Amniotic stem cell (primary cell): ENCODE data around the gene MARS1.
"Not testable (repeated sequence)": the region's sequence is repeated elsewhere in the genome, so short reads cannot be mapped to it uniquely, and the experiment has no call there.

Experiments used
- DNase-seq: peaks from one replicate; lab custom pipeline; 2025; lab: John Stamatoyannopoulos, UW

MARS1 gene

DNA sequence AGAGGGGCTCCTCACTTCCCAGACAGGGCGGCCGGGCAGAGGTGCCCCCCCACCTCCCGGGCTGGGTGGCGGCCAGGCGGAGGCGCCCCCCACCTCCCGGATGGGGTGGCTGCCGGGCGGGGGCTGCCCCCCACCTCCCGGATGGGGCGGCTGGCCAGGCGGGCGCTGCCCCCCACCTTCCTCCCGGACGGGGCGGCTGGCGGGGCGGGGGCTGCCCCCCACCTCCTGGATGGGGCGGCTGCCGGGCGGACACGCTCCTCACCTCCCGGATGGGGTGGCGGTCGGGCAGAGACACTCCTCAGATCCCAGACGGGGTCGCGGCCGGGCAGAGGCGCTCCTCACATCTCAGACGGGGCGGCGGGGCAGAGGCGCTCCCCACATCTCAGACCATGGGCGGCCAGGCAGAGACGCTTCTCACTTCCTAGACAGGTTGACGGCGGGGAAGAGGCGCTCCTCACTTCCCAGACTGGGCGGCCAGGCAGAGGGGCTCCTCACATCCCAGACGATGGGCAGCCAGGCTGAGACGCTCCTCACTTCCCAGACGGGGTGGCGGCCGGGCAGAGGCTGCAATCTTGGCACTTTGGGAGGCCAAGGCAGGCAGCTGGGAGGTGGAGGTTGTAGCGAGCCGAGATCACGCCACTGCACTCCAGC is 7.3 kb downstream of the MARS1 start:
- DNase-seq, result not testable (repeated sequence)

DNA sequence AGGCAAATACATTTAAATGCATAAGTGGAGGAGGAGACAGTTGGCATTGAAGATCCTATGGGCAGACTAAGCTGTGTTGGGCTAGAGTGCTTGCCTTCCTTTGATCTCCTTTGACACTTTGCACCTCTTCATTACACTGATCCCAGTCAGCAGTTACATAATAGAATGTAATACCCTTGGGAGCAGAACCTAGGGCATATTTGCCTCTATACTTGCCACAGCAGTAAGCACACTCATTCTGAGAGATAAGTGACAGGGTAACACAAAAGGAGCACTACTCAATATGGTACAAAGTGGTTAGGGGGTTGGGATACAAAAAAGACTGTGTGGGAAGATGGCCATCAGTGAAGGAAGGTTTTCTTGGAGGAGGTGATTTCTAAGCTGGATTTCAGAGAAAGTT is 9.0 kb downstream of the MARS1 start:
- DNase-seq, result no peak

DNA sequence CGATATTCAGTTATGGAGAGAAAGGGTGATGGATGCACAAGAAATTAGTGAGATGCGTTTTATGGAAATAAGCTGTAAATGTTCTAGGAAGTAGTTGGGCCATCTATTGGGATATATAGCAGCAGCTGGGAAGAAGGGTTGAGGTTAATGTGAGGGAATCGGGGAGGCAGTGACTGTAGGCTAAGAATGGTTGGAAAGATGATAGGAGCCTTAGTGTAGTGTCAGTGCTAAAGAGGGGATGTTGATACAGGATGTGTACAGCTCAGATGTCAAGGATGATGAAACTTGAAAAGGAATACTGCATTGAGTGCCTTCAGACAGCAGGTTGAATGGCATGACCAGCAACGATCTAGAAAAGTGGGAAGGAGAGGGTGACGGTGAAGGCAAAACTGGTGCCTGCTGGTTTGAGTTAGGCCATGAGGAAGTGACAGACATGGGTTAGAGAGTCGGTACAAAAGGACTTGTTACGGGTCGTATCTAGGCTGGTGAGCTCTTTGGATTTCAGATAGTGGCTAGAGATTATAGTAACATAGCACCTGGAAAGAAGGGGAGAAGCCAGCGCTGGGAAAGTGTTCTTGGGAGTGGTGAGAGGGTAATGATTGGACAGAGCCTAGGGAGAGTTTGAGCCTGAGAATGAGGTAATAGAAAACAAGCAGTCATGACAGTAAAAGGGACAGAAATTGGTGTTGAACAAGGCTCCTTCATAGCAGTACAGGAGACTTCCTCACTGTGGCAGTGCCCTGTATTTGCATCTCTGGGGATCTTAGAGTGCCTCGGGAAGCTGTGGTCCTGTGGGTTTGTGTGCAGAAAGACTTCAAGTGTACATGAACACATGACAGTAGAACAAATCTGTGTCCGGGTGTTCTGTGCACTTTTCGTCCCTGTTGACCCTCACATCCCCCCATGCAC is 9.6 kb downstream of the MARS1 start:
- DNase-seq, result no peak

DNA sequence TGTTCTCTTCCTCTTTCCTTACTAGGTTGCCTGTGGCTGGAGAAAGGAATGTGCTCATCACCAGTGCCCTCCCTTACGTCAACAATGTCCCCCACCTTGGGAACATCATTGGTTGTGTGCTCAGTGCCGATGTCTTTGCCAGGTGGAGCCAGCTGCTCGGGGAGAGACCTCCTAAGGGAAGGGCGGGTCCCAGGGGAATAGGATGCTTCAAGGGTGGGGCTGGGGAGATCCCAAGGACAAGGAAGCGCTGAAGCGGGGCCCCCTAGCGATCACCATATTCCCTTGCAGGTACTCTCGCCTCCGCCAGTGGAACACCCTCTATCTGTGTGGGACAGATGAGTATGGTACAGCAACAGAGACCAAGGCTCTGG is 10.2 kb downstream of the MARS1 start:
- no peak for DNase-seq

DNA sequence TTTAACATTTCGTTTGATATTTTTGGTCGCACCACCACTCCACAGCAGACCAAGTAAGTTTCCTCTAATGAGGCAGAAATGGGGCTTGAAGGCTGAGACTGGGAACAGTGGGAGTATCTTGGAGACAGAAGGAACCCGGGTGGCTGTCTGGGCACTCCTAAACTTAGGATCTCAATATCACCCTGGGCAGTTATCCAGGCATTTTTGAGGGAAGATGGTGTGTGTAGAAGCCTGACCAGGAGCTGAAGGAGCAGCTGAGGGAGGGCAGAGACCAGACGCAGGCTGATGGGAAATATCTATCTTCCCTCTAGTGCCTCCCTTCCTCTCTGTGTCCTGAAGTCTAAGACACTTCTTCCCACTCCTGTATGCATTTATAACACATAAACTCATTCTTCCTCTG is 10.7 kb downstream of the MARS1 start:
- DNase-seq, result no peak

DNA sequence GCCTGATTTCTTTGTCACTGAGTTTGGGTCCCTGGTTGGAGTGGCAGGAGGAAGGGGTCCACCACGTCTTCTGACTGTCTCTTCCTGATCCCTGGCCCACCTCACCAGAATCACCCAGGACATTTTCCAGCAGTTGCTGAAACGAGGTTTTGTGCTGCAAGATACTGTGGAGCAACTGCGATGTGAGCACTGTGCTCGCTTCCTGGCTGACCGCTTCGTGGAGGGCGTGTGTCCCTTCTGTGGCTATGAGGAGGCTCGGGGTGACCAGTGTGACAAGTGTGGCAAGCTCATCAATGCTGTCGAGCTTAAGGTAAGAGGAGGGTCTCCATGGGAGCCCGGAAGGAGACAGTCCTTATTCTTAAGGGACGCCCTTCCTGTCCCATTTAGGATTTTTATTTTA is 12.3 kb downstream of the MARS1 start:
- no peak for DNase-seq

DNA sequence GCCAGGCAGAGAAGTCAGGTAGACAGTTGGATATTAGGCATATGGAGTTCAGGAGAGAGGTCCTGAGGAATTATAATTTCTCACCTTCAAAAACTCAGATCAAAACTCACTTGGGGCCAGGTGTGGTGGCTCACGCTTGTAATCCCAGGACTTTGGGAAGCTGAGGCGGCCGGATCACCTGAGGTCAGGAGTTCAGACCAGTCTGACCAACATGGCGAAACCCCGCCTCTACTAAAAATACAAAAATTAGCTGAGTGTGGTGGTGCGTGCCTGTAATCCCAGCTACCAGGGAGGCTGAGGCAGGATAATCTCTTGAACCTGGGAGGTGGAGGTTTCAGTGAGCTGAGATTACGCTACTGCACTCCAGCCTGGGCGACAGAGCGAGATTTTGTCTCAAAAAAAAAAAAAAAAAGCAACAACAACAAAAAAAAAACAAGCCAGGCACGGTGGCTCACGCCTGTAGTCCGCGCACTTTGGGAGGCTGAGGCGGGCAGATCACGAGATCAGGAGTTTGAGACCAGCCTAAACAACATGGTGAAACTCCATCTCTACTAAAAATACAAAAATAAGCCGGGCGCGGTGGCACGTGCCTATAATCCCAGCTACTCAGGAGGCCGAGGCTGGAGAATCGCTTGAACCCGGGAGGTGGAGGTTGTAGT is 14.6 kb downstream of the MARS1 start:
- DNase-seq, result not testable (repeated sequence)

DNA sequence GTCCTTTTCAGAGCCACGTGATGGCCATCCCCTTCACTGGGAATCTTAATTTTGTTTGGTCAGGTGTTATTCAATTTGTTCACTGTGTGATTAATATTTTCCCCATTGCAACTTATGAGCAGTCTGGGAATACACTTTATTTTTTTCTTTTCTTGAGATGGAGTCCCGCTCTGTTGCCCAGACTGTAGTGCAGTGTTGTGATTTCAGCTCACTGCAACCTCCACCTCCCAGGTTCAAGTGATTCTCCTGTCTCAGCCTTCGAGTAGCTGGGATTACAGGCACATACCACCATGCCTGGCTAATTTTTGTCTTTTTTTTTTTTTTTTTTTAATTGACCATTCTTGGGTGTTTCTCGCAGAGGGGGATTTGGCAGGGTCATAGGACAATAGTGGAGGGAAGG is 18.7 kb downstream of the MARS1 start:
- not testable (repeated sequence) for DNase-seq

DNA sequence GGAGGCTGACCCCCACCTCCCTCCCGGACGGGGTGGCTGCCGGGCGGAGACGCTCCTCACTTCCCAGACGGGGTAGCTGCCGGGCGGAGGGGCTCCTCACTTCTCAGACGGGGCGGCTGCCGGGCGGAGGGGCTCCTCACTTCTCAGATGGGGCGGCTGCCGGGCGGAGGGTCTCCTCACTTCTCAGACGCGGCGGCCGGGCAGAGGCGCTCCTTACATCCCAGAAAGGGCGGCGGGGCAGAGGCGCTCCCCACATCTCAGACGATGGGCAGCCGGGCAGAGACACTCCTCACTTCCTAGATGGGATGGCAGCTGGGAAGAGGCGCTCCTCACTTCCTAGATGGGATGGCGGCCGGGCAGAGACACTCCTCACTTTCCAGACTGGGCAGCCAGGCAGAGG is 19.9 kb downstream of the MARS1 start:
- not testable (repeated sequence) for DNase-seq

DNA sequence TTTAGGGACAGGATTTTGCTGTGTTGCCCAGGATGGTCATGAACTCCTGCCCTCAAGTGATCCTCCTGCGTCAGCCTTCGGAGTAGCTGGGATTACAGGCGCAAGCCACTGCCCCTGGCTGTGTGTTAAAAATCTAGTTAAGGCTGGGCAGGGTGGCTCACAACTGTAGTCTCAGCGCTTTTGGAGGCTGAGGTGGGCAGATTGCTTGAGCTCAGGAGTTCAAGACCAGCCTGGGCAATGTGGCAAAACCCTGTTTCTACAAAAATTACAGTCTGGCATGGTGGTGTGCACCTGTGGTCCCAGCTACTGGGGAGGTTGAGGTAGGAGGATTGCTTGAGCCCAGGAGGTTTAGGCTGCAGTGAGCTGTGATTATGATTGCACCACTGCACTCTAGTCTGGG is 23.3 kb downstream of the MARS1 start:
- no peak for DNase-seq

DNA sequence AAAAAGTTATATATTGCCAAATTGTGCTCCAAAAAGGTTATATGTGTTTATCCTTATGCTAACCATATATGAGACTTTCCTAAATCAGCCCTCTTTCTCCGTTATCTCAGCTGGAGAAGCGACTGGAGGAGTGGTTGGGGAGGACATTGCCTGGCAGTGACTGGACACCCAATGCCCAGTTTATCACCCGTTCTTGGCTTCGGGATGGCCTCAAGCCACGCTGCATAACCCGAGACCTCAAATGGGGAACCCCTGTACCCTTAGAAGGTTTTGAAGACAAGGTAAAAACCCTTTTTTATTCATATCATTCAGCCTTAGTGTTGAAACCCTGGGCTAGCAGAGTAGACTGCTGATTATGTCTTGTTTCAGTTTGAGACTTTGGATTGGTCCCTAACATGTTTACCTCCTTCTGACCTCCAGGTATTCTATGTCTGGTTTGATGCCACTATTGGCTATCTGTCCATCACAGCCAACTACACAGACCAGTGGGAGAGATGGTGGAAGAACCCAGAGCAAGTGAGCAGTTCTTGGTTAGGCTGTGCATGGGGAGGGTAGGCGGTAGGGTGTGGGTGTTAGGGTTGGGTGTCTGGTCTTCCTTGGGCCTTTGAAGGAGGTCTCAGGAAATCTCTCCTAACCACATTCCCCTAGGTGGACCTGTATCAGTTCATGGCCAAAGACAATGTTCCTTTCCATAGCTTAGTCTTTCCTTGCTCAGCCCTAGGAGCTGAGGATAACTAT is 23.9 kb downstream of the MARS1 start:
- DNase-seq, result no peak

DNA sequence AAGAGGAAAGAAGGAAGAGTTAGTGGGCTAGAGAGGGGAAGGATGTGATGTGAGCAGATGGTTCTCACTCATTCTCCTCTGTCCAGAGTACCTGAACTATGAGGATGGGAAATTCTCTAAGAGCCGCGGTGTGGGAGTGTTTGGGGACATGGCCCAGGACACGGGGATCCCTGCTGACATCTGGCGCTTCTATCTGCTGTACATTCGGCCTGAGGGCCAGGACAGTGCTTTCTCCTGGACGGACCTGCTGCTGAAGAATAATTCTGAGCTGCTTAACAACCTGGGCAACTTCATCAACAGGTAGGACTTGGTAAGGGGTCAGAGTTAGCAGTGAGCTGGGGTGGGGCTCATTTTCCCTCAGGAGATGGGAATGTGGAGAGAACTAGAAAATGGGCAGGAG is 24.8 kb downstream of the MARS1 start:
- no peak for DNase-seq

DNA sequence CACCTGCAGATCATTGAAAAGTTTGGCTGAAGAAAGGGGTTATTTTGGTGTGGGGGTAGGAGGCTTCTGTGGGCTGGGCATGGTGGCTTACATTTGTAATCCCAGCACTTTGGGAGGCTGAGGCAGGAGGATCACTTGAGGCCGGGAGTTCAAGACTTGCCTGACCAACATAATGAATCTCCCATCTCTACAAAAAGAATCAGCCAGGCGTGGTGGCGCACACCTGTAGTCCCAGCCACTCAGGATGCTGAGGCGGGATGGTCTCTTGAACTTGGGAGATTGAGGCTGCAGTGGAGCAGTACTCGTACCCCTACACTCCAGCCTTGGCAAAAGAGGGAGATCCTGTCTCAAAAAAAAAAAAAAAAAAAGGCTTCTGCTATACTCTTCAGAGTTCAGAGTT is 25.4 kb downstream of the MARS1 start:
- no peak for DNase-seq

DNA sequence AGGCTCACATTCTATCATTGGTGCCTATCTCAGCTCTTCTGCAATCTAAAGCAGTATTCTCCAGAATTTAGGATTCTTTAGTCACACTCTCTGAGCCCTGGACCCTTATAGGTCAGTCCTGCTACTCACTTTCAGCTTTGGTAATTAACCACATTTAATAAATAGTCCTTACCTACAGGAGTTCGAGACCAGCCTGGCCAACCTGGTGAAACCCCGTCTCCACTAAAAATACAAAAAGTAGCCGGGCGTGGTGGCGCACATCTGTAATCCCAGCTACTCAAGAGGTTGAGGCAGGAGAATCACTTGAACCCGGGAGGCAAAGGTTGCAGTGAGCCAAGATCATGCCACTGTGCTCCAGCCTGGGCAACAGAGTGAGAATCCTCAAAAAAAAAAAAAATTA is 25.8 kb downstream of the MARS1 start:
- DNase-seq, result not testable (repeated sequence)

DNA sequence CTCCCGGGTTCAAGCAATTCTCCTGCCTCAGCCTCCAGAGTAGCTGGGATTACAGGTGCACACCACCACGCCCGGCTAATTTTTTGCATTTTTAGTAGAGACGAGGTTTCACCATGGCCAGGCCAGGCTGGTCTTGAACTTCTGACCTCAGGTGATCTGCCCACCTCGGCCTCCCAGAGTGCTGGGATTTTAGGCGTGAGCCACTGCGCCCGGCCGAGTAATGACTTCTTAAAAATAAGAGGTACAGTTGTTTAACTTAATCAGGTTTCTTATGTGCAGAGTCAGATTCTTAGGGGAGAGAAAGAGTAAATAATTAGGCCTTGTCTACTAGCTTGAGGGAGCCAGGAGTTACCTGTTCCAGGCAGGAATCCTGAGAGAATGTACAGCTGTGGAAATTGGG is 26.4 kb downstream of the MARS1 start:
- DNase-seq, result not testable (repeated sequence)

DNA sequence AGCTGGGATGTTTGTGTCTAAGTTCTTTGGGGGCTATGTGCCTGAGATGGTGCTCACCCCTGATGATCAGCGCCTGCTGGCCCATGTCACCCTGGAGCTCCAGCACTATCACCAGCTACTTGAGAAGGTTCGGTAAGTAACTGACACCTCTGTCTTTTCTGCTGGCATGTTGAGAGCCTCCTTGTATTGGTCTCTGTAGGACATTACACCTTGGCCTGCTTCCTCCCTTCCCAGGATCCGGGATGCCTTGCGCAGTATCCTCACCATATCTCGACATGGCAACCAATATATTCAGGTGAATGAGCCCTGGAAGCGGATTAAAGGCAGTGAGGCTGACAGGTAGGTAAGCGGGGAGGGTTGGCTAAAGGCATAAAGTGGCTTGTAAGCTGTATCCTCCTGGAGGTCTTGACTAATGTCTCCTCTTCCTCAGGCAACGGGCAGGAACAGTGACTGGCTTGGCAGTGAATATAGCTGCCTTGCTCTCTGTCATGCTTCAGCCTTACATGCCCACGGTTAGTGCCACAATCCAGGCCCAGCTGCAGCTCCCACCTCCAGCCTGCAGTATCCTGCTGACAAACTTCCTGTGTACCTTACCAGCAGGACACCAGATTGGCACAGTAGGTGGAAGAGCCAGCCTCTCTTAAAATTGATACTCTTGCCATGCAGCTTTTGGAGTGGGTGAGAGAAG is 27.0 kb downstream of the MARS1 start:
- no peak for DNase-seq

DNA sequence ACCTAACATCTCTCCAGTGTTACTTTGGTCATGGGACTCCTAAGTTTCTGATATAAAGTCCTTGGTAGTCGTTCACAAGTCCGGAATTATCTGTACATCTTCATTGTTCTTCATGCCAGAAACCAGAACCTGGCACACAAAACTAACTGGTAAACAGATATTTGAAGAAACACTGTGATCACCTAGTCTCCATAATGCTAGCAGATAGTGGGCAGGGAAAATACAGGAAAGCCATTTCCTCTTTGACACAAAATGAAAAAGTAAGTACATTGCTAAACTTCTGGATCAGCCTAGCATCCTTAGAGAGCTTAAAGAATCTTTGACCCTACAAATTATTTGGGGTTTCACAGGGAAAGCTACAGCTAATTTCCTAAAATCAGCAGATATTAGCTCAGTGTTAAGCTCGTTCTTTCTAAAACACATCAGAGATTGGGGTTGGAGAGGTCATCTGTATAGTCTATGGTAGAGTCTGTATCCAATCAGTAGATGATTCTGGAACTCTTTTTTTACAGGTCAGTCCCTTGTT is 27.6 kb downstream of the MARS1 start:
- no peak for DNase-seq

DNA sequence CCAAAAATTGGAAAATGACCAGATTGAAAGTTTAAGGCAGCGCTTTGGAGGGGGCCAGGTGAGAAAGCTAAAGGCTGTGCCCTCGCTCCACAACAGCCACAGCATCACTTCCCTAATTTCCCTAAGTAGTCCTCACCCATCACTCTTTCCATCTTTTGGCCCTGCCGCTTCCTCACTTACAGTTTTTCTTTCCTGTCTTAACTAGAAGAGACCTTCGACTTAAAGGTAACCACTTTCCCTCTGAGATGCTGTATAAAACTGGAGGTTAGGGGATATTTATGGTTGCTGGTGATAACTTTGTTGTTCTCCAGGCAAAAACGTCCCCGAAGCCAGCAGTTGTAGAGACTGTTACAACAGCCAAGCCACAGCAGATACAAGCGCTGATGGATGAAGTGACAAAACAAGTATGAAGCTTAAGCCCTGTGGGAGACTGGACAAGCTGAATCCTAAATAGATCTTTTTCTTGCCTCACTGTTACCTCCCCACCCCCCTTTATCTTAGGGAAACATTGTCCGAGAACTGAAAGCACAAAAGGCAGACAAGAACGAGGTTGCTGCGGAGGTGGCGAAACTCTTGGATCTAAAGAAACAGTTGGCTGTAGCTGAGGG is 28.2 kb downstream of the MARS1 start:
- no peak for DNase-seq

DNA sequence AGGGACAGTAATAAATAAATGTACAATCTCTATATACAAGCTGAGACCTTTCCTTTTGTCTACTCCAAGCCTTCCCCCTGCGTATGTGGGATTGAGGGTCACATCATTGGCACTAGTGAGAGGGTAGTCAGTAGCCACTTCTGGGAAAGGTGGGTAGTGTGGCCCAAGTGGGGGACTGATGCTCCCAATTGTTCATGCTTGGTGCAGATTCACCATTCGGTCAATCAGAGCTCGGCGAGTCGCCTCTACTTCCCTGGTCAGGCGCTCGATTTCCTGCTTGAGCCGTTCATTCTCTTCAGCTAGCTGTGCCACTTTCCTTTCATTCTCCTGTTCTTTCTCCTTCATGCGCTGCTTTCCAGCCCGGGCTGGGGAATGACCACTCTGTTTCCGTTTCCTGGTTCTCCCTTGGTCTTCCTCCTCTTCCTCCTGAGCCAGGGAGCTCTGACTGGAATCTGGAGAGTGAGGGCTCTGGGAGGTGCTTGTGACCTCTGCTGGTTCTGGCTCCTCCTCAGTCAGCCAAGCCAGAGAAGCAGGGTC is 28.8 kb downstream of the MARS1 start:
- no peak for DNase-seq

DNA sequence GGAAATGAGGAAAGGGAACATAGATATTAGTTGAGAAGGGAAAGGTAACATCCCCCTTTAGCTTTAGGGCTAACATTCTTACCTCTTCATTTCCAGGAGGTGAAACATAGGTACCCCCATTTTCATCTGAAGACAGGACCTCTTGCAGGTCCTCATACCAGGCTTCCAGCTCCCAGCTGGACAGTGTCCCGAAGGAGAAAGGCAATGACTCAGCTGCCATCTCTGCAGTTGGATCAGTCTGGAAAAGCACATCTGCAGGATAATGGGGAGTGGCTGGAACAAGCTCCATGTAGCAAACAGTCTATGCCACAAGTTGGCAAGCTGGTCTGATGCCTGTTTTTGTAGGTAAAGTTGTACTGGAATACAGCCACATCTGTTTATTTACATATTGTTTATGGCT is 29.3 kb downstream of the MARS1 start:
- no peak for DNase-seq

DNA sequence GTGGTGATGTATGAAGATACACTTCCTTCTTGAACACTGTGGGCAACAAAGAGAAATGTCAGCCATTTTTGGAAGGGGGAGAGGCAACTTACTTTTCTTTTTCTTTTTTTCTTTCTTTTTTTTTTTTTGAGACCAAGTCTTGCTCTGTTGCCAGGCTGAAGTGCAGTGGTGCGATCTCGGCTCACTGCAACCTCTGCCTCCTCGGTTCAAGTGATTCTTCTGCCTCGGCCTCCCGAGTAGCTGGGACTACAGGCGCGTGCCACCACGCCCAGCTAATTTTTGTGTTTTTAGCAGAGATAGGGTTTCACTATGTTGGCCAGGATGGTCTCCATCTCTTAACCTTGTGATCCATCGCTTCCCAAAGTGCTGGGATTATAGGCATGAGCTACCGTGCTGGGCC is 29.9 kb downstream of the MARS1 start:
- not testable (repeated sequence) for DNase-seq
